GM10248 (cell line): ENCODE measurements around the gene FAHD1.

Experiments used
- CTCF ChIA-PET: fragments of 300-600 bp; sonication (Branson Sonifier 250); formaldehyde crosslinking; extraction: SDS; loops from one replicate; lab custom pipeline; 2021; ENCODE audit warnings: antibody characterized with exemption; lab: Yijun Ruan, JAX
- POLR2A ChIA-PET: fragments of 350-650 bp; sonication (Branson Sonifier 250); formaldehyde crosslinking; extraction: SDS; loops from one replicate; lab custom pipeline; 2020; ENCODE audit warnings: antibody characterized with exemption; lab: Yijun Ruan, JAX
- DNase-seq: peaks from one replicate; pipeline ENCODE4 v3.0.0; 2012; ENCODE audit errors: extremely low spot score
- TF ChIP-seq, protein P1 (sequence below): IDR thresholded peaks from 2 replicates; pipeline ENCODE4 v1.5.1; 2012; ENCODE audit warnings: mild to moderate bottlenecking, low read depth; ENCODE audit errors: extremely low read depth, missing control alignments, control extremely low read depth

The FAHD1 gene

DNA sequence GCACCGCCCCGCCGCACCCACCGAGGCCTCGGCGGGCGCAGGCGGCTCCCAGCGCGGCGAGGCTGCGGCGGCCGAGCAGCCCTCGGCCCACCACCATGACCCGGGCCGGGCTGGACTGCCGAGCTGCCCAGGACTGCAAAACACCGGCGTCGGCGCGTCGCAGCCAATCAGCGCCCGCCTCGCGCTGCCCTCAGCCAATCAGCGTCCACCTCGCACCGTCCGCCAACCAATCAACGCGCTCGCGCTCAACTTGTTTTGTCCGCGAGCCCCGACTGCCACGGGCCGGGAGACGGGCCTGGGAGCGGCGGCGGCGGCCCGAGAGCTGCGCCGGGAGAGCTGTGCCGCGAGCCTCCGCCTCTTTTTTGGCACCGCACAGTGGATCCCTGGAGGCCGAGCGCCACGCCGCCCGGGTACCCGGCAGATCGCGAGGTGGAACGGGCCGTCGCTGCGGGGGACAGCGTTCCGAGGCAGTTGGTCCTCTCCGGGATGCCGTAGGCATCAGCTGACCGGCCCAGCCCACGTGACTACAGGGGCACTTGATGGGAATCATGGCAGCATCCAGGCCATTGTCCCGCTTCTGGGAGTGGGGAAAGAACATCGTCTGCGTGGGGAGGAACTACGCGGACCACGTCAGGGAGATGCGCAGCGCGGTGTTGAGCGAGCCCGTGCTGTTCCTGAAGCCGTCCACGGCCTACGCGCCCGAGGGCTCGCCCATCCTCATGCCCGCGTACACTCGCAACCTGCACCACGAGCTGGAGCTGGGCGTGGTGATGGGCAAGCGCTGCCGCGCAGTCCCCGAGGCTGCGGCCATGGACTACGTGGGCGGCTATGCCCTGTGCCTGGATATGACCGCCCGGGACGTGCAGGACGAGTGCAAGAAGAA lies at the start of gene FAHD1, which contains the start of gene HAGH:
FAHD1 (plus strand) TSS at position 516 of the 883 bp plus-strand sequence; CDS start at position 549, 33 bp downstream.
HAGH (minus strand) TSS at position 135 of the 883 bp plus-strand sequence; CDS start at position 97, 38 bp downstream.
- TF ChIP-seq, protein P1, sequence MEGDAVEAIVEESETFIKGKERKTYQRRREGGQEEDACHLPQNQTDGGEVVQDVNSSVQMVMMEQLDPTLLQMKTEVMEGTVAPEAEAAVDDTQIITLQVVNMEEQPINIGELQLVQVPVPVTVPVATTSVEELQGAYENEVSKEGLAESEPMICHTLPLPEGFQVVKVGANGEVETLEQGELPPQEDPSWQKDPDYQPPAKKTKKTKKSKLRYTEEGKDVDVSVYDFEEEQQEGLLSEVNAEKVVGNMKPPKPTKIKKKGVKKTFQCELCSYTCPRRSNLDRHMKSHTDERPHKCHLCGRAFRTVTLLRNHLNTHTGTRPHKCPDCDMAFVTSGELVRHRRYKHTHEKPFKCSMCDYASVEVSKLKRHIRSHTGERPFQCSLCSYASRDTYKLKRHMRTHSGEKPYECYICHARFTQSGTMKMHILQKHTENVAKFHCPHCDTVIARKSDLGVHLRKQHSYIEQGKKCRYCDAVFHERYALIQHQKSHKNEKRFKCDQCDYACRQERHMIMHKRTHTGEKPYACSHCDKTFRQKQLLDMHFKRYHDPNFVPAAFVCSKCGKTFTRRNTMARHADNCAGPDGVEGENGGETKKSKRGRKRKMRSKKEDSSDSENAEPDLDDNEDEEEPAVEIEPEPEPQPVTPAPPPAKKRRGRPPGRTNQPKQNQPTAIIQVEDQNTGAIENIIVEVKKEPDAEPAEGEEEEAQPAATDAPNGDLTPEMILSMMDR: no peak
- CTCF ChIA-PET: interaction anchor here (0.7 to 1.0 kb wide), 3 partner anchors 12 to 123 kb away, joined by 3 read pairs; partner anchors contain the start of gene MAPK8IP3
- POLR2A ChIA-PET: interaction anchor here (0.5 kb wide), 1 partner anchor 43 kb away, joined by 4 read pairs; no protein-coding TSS in a partner anchor
- peak; percentile 99 for DNase-seq

DNA sequence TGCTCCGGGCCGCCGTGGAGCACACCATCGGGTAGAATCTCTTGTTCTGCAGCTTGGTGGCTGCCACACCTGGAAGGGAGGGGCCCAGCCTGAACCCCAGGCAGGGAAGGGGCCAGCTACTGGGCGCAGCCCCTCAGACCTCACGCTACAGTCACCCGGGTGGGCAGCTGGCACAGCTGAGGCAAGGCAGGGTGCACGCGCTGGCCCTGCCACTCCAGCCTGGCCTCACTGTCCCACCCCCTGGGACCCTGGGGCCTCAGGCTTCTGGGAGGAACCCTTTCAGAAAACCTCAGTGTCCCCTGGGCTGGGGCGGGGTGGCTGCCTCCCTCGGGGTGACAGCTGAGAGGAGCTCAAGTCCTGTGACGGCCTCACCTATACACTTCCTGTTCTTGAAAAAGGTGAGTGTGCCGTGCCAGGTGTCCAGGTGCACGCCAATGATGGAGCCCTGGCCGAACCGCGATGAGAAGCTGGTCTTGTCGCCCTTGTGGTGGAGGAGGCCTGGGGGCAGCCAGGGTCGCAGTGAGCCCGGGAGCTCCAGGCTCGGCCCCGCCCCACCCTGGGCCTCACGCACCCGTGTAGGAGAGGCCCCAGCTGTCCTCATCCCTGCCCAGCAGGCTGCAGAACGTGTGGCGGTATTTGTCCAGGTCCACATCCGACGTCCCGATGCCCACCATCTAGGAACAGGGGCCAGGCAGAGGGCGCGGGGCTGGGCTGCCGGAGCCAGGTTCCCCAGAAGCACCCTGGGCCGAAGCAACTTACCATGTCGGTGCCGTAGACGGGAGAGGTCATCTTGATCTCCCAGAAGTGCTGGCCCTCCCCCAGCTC lies 49.4 kb upstream of the FAHD1 start:
- no peak for DNase-seq
- ChIA-PET POLR2A (interaction anchor here (0.5 to 0.6 kb wide), 2 partner anchors 304 to 1107 kb away, joined by 3 to 4 read pairs; no protein-coding TSS in a partner anchor), CTCF (interaction anchor here (0.8 kb wide), 1 partner anchor 10 kb away, joined by 3 read pairs; no protein-coding TSS in a partner anchor)
- TF ChIP-seq, protein P1: no peak

DNA sequence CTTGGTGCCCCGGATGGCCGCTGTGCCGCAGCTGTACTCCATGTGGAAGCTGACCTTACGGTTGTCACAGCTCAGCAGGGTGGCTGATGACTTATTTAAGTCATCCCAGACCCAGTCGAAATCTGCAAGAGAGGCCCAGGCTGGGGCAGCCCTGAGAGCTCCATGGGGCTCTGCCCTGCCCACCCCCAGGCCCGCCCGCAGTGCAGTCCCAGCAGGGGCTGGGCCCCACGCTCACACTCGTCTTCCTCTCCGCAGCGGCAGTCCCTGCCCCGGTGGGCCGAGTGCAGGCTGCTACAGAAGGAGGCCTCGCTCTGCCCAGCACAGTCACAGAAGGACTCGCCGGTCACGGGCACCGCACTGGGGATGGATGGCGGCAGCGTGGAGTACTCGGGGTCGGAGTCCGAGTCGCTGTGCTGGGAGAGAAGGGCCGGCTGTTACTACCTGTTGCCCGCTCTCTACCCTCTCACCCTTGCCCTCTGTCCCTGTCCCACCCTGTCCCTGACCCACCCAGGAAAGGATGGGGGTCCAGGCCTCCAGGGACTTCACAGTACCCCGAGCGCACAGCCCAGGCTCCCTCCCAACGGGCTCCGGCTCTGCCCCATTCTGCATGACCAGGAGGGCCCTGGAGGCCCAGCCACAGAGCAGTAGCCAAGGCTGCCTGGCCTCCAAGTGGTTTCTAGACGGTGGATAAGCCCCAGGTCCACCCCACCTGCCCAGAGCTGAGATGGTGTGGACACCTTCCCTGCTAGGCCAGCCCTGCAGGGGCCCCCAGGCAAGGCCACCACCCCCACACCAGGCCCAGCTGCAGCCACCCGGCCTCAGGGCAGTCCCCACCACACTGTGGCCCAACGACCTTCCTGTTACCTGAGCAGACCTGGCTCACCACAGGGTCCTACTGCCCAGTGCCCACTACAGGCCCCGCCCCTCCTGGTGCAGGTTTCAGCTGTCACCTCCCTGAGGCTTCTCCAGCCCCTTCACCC lies 48.5 kb upstream of the FAHD1 start:
- ChIA-PET CTCF (interaction anchor here (0.8 kb wide), 1 partner anchor 10 kb away, joined by 3 read pairs; no protein-coding TSS in a partner anchor), POLR2A (no interaction called here)
- TF ChIP-seq, protein P1: no peak
- DNase-seq: no peak

DNA sequence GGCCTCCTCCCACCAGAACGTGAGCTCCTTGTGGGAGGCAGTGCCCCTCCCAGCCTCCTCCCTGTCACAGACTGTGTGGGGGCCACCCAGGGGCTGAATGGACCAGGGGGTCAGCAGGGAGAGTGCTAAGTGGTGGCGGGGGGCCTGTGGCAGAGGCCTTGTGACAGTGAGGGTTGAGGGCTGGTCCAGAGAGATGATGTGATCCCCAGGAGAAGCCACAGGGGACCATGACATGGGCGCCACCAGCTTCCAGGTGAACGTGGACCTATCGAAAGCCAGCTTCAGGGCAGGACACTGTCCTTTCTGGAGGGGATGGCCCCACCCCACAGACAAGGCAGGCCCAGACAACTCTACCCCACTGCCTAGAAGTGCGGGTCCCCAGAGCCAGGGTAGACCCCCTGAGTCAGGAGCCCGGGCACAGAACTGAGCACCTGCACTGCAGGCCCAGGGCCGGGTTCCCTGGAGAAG lies 47.7 kb upstream of the FAHD1 start:
- POLR2A ChIA-PET: no interaction called here
- TF ChIP-seq, protein P1: no peak
- CTCF ChIA-PET: no interaction called here
- no peak for DNase-seq

DNA sequence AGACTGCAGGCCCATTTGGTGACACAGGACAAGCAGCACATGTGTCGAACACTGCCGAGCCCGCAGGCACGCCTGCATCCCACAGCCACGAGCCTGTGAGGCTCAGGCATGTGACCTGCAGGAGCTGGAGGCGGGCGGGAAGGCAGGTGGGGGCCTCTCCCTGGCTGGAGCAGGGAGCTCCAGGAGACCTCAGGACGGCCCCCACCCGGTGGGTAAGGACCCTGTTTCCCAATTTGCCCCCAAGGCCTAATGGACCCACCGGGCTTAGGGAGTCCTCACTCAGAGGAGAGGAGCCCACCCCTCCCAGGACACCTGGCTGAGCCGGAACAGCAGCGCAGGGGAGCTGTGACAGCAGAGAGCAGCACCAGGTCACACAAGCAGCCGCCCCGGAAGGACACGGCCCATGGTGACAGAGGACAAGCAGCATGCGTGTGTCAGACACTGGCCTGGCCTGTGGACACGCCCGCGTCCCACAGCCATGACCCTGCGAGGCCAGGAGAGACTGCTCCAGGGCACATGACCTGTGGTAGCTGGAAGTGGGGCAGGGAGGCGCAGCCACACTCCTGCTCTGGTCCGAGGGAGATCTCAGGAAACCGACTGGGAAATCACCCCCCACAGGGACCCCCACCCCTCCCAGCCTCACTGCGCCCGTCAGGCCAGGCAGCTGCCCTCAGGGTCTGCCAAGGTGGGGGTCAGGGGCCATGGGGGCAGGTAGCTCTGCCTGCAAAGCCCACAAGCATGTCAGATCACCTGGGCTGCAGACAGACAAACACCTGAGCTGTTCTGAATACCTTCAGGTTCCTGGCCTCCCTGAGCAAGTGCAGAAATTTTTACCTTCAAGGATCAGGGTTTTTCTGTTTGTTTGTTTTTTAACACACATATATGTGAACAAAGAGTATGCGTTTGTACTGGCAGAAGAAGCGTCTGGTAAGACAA lies 47.0 kb upstream of the FAHD1 start:
- CTCF ChIA-PET: no interaction called here
- DNase-seq: no peak
- POLR2A ChIA-PET: interaction anchor here (0.6 kb wide), 1 partner anchor 30 kb away, joined by 3 read pairs; no protein-coding TSS in a partner anchor
- TF ChIP-seq, protein P1: no peak
